Right kidney (tissue), 1 donor: ENCODE measurements around the gene MTHFD1L.

ENCODE experiments used
- DNase-seq: peaks from one replicate; pipeline ENCODE4 v3.0.0-alpha.2; 2016

Gene MTHFD1L

DNA sequence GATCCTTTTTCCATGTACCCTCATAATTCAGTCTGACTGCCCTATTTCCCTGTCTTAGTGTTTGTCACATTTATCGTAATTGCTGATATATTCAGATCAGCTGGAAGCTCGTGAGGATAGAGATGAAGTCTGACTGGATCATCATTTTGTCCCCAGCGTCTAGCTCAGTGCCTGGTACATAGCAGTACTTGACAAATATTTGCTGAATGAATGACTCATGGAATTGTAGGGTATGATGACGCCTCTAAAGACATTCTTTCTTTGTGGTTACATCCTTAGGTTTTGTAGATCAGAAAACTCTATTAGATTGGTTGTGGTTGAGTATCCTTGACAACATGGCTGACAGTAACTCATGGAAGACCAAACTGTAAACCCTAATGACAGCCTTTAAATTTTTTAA, 68.9 kb downstream of the MTHFD1L start:
- no peak for DNase-seq

- no peak for DNase-seq
Observed at GRCh38 chr6:150936021-150936555, 70.6 kb downstream of the MTHFD1L start.

DNA sequence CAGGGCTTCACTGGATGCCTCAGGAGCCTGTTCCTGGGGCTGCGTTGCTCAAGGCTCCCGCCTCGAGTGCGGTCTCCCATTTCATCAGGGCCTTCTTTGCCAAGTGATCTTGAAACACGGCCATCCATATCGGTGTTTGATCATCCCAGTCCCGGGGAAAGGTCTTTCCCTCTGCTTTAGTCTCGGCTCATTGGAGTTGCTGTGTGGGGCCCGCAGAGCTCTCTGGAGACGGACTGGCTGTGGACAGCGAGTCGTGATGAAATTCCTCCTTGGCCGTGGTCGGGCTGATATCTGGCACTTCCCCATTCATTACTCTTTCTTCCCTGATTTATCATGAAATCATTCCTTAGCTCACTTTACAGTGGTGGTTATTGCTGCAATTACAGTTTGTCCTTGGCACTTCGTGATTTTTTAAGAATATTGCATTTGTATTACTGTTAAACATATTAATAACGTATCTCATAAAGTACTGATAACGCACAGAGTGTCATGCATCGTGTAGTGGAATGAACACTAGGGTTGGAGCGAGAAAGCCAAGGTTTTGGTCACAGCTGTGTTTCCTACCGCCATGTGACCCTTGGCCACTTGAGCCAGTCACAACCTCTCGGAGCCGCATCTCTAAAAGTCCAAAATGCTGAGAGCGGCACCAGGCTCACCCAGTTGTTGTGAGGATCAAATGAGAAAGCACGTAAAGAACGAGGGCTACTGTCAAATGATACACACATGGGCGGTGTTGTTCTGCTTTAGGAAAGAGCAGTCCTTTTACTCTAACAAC, 71.8 kb downstream of the MTHFD1L start:
- no peak for DNase-seq

- DNase-seq = no peak
Observed at GRCh38 chr6:150939399-150939798, 73.9 kb downstream of the MTHFD1L start.

- no peak for DNase-seq
Observed at GRCh38 chr6:150940941-150941340, 75.4 kb downstream of the MTHFD1L start.

GRCh38 chr6:150949526-150949925, 84.0 kb downstream of the MTHFD1L start:
- no peak for DNase-seq

DNA sequence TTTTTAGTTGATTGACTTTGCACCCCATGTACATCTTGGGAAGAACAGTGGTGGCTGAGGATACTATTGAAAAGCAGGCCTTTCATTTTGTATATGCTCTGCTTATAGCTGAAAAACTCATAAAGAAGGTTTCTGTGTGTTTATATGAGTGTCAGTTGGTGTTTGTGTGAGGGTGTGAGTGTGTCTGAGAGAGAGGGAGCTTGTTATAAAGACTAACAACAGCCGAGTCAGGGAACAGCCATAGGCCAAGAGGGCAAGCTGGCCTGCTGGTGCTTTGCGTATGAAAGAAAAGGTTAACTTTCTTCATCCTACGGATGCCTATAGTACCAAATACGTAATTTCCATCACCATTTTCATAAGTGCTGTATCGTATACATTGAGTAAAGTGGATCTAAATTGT, 88.3 kb downstream of the MTHFD1L start:
- no peak for DNase-seq

DNA sequence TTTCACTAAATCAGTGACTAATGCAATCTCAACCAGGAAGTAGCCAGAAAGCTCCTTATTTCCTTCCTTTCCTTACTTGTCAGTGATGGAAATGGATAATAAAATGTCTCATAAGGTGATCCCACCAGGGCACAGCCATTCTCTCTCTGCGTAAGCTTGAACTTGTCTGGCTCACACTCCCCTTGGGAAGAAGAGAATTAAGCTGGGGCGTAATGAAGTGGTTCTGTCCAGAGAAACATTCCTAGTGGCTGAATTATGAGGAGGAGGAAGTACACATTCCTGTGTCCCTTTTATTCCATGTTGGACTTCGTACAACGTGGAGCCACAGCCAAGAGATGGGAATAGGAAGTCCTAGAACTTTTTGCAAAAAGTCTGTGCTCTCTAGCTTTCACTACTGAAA, 93.7 kb downstream of the MTHFD1L start:
- DNase-seq = no peak

GRCh38 chr6:150962436-150962835, 96.9 kb downstream of the MTHFD1L start:
- no peak for DNase-seq

DNA sequence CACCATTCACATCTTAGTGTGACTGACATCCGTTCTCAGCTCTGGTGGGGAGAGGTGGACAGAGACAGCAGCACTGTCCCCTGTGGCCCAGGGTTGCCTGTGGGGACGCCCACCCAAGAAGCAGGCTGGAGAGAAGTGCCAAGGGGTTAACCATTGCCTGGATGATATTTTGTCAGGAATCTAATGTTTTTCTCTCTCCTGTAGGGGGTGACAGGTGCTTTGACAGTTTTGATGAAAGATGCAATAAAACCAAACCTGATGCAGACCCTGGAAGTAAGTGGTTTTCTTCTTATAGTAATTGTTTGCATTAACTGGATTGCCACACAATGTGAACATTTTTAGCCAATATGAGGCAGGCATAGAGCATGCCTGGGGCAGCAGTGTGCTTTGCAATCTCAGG, 99.3 kb downstream of the MTHFD1L start:
- no peak for DNase-seq

- no peak for DNase-seq
Observed at GRCh38 chr6:150966786-150967185, 101.3 kb downstream of the MTHFD1L start.

- DNase-seq = no peak
Observed at GRCh38 chr6:150967381-150967780, 101.9 kb downstream of the MTHFD1L start.

DNA sequence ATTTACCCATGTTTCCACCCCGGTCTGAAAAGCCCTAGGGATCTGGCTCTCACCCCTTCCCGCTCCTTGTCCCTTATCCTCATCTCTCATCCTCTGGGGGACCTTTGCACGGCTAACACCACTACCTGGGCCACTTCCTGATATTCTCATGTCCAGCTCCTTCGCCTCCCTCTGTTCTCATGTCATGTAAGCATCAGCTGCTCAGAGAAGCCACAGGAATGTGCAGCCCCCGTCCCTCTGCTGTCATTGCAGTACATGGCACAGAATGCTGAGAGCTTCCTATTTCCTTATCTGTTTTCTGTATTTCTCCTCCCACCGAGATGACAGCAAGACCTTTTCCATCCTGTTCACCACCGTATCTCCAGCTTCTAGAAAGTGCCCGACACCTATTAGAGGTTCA, 102.4 kb downstream of the MTHFD1L start:
- DNase-seq = no peak

- DNase-seq = no peak
Observed at GRCh38 chr6:150969901-150970300, 104.4 kb downstream of the MTHFD1L start.

GRCh38 chr6:150971219-150971618, 105.7 kb downstream of the MTHFD1L start:
- DNase-seq = no peak

DNA sequence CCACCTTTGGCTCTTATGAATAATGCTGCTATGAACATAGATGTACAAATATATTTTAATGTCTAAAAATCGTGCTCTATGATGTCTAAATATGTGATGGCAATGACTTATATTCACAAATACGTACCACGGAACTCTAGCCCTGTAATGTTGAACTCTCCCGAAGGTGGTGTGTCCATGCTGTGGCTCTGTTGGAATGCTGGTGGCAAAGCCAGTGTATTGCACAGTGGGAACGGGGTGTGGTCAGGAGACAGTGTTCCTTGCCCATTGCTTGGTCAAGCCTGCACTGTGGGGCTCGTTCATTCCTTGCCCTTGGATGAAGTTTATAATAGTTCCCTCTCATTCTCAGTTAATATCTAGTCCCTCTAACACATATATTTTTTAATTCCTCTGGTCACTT, 109.6 kb downstream of the MTHFD1L start:
- no peak for DNase-seq

GRCh38 chr6:150977281-150977680, 111.8 kb downstream of the MTHFD1L start:
- DNase-seq = no peak

- DNase-seq = no peak
Observed at GRCh38 chr6:150978624-150979023, 113.1 kb downstream of the MTHFD1L start.

DNA sequence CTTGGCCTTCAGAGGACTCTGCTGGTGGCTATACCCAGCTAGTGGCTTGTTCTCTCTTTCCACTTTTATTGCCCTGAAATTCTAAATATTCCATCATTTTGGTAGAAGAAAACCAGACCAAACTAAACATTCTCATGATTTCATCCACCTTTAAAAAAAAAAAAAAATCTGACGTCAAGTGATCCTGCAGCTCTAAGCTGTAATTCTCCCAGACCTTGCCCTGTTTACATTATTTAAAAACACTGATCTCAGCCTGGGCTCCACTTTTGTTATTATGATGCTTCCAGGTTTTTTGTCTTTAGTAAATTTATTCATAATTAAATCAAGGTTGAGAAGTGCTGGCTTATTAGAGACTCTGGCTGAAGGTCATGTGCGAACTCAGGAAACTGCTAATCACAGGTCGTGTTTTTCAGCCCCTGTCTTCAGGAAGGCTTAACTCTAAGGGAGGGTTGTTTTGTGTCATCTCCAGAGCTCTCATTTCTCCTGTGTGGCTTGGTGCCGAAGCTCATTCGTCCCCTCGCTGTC, 114.4 kb downstream of the MTHFD1L start:
- DNase-seq = no peak

DNA sequence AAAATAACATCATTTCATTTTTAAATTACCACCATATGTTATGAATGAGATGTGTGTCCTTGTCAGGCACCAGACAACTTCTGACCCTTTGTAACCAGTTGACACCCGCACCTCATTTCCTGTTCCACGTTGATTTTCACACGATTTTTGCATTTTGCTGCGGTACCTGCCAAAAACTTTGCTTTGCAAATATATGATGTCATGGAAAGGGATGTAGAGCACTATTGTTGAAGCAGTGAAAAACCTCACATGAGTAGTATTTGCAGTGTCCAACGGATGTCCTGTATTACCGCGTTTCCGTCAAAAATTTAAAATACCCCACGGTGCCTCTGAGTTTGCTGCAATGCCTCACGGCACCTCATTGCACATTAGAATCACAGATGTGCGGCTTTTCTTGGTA, 115.6 kb downstream of the MTHFD1L start:
- DNase-seq = no peak

DNA sequence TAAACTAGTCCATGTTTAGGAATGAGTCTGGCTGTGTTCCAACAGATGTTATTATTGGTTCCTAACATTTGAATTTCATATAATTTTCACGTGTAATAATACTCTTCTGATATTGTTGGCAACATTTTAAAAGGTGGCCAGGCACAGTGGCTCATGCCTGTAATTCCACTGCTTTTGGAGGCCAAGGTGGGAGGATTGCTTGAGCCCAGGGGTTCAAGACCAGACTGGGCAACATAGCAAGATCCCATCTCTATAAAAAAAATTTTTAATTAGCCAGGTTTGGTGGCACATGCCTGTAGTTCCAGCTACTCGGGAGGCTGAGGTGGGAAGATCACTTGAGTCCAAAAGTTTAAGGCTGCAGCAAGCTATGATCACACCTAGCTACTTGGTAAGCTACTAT, 116.2 kb downstream of the MTHFD1L start:
- DNase-seq = no peak

- no peak for DNase-seq
Observed at GRCh38 chr6:150987371-150987828, 121.9 kb downstream of the MTHFD1L start.

- no peak for DNase-seq
Observed at GRCh38 chr6:150987855-150988464, 122.5 kb downstream of the MTHFD1L start.

DNA sequence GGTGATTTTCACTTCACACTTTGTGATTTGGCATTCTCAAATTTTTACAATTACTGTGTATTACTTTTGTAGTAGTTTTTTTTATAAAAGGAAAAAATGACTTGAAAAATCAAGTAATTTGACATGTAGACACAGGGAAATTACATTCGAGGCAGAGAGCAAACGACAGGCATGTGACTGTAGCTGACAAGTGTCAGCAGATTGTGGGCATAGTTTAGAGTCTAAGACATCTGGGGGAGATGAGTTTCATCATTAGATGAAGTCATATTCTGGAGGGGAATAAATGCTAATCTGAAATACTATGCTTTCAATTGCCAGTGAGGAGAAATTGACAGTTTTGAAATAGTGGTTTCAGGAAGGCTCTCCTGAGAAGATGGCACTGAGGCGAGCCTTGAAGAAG, 126.0 kb downstream of the MTHFD1L start:
- no peak for DNase-seq
